ENCODE measurements around the gene HSD17B11.
A peak's percentile ranks its signal among the peaks of the same experiment; 100 is the strongest.
"Not testable (repeated sequence)": the region's sequence is repeated elsewhere in the genome, so short reads cannot be mapped to it uniquely, and the experiment has no call there.

HSD17B11 gene

DNA sequence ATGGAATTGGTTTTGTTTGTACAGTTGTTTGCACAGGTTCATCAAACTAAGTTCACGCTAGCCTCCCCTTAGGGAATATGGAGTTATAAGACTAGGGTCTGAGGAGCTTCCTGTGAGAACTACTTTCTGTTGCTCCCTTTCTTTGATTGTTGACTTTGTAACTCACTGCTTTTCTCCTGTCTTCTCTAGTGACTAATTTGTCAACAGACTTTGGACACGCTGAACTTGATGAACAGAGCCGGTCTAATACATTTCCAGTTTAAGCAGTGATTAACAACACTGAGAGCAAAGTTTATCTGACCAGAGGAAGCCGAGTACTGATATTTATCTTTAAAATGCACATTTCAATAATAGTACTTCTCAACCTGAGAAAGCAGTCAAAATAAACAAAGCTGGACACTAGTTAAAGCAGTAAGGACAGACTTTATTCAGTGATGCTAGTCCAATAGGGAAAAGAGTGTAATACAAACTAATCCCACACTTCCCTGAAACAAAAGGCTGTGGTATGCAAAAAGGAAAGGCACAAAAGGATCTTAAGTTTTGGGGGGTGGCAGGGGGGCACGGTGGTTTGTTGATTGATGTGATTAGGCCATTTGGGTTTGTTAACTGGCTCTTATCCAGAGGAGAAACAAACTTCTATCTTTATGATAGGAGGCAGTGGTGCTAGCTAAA lies 28.7 kb upstream of the HSD17B11 start:
- peaks cover 24% of the 10 kb centered on the region for H3K4me1 Mint-ChIP-seq
- H3K4me3 Mint-ChIP-seq, result no peak overlapping the region
- H3K27ac Mint-ChIP-seq (ENCODE audit: low read depth), result no peak overlapping the region
- H3K36me3 Mint-ChIP-seq (ENCODE audit: insufficient read depth), result peaks cover 13% of the 10 kb centered on the region
- DNase-seq (ENCODE audit: low spot score in 2 of 2) (no peak), ATAC-seq (replicated peaks; ENCODE audit: extremely low read depth, poor library complexity, severe bottlenecking) (no peak)
- peaks cover 15% of the 10 kb centered on the region for H3K27me3 Mint-ChIP-seq
- no peaks in the 10 kb centered on the region for H3K9me3 Mint-ChIP-seq

DNA sequence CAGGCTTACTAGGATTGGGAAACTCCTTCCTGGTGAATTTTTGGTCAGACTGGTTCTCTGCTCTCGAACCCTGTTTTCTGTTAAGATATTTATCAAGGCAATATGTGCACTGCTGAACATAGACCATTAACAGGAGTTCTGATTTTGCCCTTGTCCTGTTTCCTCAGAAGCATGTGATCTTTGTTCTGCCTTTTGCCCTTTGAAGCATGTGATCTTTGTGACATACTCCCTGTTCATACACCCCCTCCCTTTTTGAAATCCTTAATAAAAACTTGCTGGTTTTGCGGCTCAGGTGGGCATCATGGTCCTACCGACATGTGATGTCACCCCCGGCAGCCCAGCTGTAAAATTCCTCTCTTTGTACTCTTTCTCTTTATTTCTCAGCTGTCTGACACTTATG lies 27.4 kb upstream of the HSD17B11 start:
- Mint-ChIP-seq H3K4me1 (peaks cover 15% of the 10 kb centered on the region), H3K27me3 (peaks cover 23% of the 10 kb centered on the region)
- not testable (repeated sequence) for H3K4me3 Mint-ChIP-seq

DNA sequence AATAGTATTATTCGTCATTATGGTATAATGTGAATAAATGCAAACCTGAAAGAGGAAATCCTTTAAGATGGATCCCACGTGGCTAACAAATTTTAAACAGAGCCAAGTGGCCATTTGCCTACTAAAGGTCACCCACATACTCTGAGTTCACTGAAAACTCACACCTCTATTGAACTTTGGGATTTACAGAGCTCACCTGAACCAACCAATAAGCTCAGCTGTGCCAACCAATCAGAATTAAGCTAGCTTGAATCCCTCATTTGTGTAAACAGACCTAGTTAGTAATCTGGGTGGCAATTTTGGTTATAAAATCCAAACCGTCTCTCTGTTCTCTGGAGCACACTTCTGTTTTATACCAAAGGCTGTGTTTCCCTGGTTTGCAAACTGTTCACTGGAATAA lies 26.0 kb upstream of the HSD17B11 start:
- Mint-ChIP-seq H3K27me3 (peaks cover 26% of the 10 kb centered on the region), H3K4me1 (peaks cover 2% of the 10 kb centered on the region), H3K4me3 (no peak overlapping the region), H3K27ac (ENCODE audit: low read depth) (no peak overlapping the region), H3K36me3 (ENCODE audit: insufficient read depth) (peaks cover 4% of the 10 kb centered on the region), H3K9me3 (no peaks in the 10 kb centered on the region)
- no peak for DNase-seq (ENCODE audit: low spot score in 2 of 2)
- no peak for ATAC-seq (replicated peaks; ENCODE audit: extremely low read depth, poor library complexity, severe bottlenecking)

More for the DNA sequence above, 27.4 kb upstream of the HSD17B11 start:
- peaks cover 13% of the 10 kb centered on the region for H3K36me3 Mint-ChIP-seq (ENCODE audit: insufficient read depth)
- not testable (repeated sequence) for ATAC-seq (replicated peaks; ENCODE audit: extremely low read depth, poor library complexity, severe bottlenecking); DNase-seq (ENCODE audit: low spot score in 2 of 2); H3K9me3 Mint-ChIP-seq; H3K27ac Mint-ChIP-seq (ENCODE audit: low read depth)

DNA sequence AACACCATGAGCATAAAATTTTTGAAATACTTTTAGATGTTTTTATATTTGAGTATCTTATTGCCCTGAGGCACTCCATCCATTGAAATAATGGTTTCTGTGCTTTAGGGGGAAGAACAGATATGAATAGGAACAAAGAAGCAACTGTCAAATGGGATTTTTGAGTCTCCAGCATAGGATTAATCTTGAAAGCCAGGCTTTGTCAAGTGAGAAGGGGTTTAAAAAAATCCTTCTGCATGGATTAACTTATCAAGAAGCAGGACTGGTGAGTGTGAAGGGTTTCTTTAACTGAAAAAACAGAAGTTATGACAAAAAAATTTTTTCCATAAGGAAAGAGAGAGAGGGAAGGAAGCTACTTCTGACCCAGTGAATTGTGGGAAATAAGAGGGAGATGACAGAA lies 23.8 kb upstream of the HSD17B11 start:
- H3K27ac Mint-ChIP-seq (ENCODE audit: low read depth), result no peak overlapping the region
- H3K4me3 Mint-ChIP-seq, result no peak overlapping the region
- no peaks in the 10 kb centered on the region for H3K36me3 Mint-ChIP-seq (ENCODE audit: insufficient read depth)
- ATAC-seq (replicated peaks; ENCODE audit: extremely low read depth, poor library complexity, severe bottlenecking) (no peak), DNase-seq (ENCODE audit: low spot score in 2 of 2) (no peak)
- no peaks in the 10 kb centered on the region for H3K4me1 Mint-ChIP-seq
- peaks cover 37% of the 10 kb centered on the region for H3K27me3 Mint-ChIP-seq
- H3K9me3 Mint-ChIP-seq, result no peaks in the 10 kb centered on the region

DNA sequence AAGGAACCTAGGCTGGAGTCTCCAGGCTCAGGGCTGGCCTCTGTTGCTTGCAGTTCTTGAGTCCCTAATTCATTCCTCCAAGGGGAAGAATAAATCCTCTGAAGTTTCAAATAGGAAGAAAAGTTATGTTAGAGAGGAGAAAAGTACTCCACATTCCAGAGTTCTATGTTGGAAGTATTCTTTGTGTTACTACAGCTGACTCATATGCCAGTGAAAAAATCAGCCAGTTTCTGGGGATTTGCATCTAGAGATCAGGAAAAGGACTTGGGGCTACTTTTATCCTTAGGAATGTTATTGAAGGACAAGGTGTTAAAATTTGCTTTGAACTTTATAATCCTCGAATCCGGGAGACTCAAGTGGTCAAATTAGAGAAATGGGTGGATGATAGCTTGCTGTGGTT lies 19.7 kb upstream of the HSD17B11 start:
- H3K36me3 Mint-ChIP-seq (ENCODE audit: insufficient read depth), result no peaks in the 10 kb centered on the region
- DNase-seq (ENCODE audit: low spot score in 2 of 2) (no peak), ATAC-seq (replicated peaks; ENCODE audit: extremely low read depth, poor library complexity, severe bottlenecking) (no peak)
- H3K27me3 Mint-ChIP-seq, result peaks cover 51% of the 10 kb centered on the region
- no peaks in the 10 kb centered on the region for H3K9me3 Mint-ChIP-seq
- no peak overlapping the region for H3K4me3 Mint-ChIP-seq
- H3K4me1 Mint-ChIP-seq, result peaks cover 16% of the 10 kb centered on the region
- no peak overlapping the region for H3K27ac Mint-ChIP-seq (ENCODE audit: low read depth)

DNA sequence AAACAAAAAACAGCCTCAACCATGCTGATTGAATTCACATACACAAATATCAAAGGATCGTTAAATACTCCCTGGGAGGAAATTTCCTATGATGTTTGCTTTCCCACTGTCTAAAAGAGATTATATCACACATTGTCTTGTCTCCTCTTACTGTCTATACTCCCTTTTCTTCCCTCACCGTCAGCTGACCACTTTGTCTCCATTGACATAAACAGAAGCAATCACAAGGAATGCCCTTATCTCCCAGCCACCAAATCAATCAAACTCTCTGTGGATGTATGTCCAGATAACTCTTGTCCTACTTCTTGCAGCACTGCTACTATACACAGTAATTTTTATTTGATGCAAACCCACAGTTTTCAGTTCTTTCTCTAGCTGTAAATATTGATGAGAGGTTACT lies 19.2 kb upstream of the HSD17B11 start:
- Mint-ChIP-seq H3K4me1 (peaks cover 16% of the 10 kb centered on the region), H3K36me3 (ENCODE audit: insufficient read depth) (no peaks in the 10 kb centered on the region), H3K9me3 (no peaks in the 10 kb centered on the region), H3K27ac (ENCODE audit: low read depth) (no peak overlapping the region), H3K27me3 (peaks cover 49% of the 10 kb centered on the region), H3K4me3 (no peak overlapping the region)
- ATAC-seq (replicated peaks; ENCODE audit: extremely low read depth, poor library complexity, severe bottlenecking), result no peak
- DNase-seq (ENCODE audit: low spot score in 2 of 2), result no peak

DNA sequence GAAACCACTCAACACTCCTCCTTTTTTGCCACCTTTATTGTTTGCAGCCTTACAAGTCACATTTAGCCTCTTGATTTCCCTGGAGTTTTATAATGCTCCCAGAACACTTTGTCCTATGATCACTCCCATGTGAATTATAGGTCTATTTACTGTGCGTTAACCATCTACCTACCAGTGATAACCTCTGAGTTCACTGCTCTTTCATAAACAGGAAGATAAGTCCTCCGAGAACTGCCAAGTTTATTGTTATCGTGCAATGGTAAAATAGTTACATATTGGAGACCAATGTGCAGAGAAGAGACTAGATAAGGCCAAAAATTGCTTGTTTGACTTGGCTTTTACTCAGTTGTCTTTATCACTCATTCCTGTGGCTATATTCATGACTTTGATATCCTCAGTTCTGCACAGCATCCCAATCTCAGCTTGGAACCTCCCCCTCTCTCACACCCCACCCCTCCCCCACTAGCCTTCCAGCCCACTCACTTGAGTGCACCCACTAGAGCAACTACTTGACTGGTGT lies 18.5 kb upstream of the HSD17B11 start:
- Mint-ChIP-seq H3K27me3 (peaks cover 43% of the 10 kb centered on the region), H3K4me1 (peaks cover 16% of the 10 kb centered on the region), H3K4me3 (no peak overlapping the region), H3K9me3 (no peaks in the 10 kb centered on the region), H3K27ac (ENCODE audit: low read depth) (no peak overlapping the region), H3K36me3 (ENCODE audit: insufficient read depth) (no peaks in the 10 kb centered on the region)
- ATAC-seq (replicated peaks; ENCODE audit: extremely low read depth, poor library complexity, severe bottlenecking) (no peak), DNase-seq (ENCODE audit: low spot score in 2 of 2) (no peak)

DNA sequence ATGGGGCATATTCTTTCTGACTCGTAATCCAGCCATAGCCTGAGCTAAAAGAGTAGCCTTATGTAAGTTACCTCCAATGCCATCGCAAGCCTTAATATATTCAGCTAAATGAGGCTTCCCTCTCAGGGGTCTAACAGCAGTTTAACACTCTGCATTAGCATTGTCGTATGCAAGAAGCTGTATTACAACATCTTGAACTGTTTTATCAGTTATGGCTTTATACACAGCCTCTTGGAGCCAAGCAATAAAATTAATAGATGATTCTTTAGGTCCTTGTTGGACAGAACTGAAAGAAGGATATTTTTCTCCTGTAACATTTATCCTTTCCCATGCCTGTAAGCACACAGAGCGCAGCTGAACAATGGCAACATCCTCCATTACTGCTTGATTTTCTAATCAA lies 15.9 kb upstream of the HSD17B11 start:
- Mint-ChIP-seq H3K27me3 (peaks cover 35% of the 10 kb centered on the region), H3K4me1 (peaks cover 16% of the 10 kb centered on the region), H3K4me3 (peak overlapping the region; percentile 16)
- ATAC-seq (replicated peaks; ENCODE audit: extremely low read depth, poor library complexity, severe bottlenecking); H3K9me3 Mint-ChIP-seq; H3K36me3 Mint-ChIP-seq (ENCODE audit: insufficient read depth); DNase-seq (ENCODE audit: low spot score in 2 of 2); H3K27ac Mint-ChIP-seq (ENCODE audit: low read depth): not testable (repeated sequence)

DNA sequence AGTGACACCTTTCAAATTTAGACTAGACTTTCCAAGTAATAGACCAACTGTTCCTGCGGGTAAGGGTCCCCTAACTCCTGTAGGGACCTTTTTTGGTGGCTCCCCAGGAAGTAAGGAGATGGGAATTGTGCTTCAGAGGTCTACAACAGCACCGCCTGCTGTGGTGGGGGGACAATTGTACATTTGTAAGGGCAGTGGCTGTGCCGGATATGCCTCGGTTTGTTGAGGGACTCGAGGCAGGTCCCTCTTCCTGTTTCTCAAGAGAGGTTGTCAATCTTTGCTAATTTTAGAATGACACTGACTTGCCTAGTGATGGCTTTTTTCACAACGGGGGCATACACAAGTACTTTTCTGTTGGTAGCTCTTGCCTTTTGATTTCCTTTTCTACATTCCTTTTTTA lies 15.5 kb upstream of the HSD17B11 start:
- no peaks in the 10 kb centered on the region for H3K36me3 Mint-ChIP-seq (ENCODE audit: insufficient read depth)

DNA sequence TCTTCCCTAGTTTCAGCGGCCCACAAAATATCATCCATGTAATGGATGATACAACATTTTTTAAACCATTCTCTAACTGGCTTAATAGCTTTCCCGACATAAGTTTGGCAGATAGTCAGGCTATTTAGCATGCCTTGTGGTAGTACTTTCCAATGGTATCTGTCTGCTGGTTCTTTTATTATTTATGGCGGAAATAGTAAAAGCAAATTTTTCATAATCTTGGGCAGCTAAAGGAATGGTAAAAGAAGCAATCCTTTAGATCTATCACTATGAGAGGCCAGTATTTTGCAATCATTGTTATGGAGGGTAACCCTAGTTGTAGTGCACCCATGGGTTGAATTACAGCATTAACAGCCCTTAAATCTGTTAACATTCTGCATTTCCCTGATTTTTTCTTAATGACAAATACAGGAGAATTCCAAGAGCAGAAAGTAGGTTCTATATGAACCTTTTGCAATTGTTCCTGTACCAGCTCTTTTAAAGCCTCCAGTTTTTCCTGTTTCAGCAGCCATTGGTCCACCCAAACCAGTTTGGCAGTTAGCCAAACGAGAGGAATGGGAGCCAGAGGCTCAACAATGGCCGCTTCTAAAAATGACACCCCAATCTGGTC lies 14.3 kb upstream of the HSD17B11 start:
- H3K36me3 Mint-ChIP-seq (ENCODE audit: insufficient read depth), result no peaks in the 10 kb centered on the region
- no peaks in the 10 kb centered on the region for H3K9me3 Mint-ChIP-seq
- no peak for DNase-seq (ENCODE audit: low spot score in 2 of 2)
- H3K4me1 Mint-ChIP-seq, result peaks cover 16% of the 10 kb centered on the region
- peaks cover 28% of the 10 kb centered on the region for H3K27me3 Mint-ChIP-seq
- no peak overlapping the region for H3K4me3 Mint-ChIP-seq
- no peak for ATAC-seq (replicated peaks; ENCODE audit: extremely low read depth, poor library complexity, severe bottlenecking)
- no peak overlapping the region for H3K27ac Mint-ChIP-seq (ENCODE audit: low read depth)

More for the DNA sequence above, 15.5 kb upstream of the HSD17B11 start:
- Mint-ChIP-seq H3K4me1 (peaks cover 16% of the 10 kb centered on the region), H3K4me3 (peak overlapping the region; percentile 16), H3K27me3 (peaks cover 35% of the 10 kb centered on the region), H3K9me3 (no peaks in the 10 kb centered on the region), H3K27ac (ENCODE audit: low read depth) (no peak overlapping the region)
- no peak for DNase-seq (ENCODE audit: low spot score in 2 of 2)
- ATAC-seq (replicated peaks; ENCODE audit: extremely low read depth, poor library complexity, severe bottlenecking), result peak; percentile 28

DNA sequence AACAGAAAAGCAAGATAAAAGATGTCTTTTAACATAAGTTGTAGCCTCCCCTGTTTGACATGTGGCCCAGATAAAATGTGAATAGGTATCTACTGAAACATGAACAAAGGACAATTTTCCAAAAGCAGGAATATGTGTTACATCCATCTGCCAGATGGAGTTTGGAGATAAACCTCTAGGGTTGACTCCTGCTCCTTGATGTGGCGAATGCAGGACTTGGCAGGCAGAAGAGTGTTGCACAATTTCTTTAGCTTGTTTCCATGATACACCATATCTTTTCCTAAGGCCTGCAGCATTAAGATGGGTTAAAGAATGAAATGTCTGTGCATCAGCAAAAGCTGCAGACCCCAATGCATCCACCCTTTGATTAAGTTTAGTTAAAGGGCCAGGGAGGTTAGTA lies 12.7 kb upstream of the HSD17B11 start:
- ATAC-seq (replicated peaks; ENCODE audit: extremely low read depth, poor library complexity, severe bottlenecking); H3K4me3 Mint-ChIP-seq; DNase-seq (ENCODE audit: low spot score in 2 of 2); H3K9me3 Mint-ChIP-seq; H3K27ac Mint-ChIP-seq (ENCODE audit: low read depth); H3K36me3 Mint-ChIP-seq (ENCODE audit: insufficient read depth): not testable (repeated sequence)
- Mint-ChIP-seq H3K4me1 (peaks cover 16% of the 10 kb centered on the region), H3K27me3 (peaks cover 14% of the 10 kb centered on the region)

DNA sequence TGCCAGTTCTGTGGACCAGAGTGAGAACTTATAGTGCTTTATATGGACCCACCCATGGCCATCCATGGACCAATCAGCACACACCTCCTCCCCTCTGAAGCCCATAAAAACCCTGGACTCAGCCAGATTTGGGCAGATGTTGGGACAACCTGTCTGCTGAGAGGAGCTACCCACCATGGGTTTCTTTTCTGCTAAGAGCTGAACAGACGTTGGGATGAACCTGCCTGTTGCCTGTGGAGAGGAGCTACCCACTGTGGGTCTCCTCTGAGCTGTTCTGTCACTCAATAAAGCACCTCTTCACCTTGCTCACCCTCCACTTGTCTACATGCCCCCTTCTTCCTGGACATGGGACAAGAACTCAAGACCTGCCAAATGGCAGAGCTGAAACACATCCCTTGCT lies 9.0 kb upstream of the HSD17B11 start:
- Mint-ChIP-seq H3K4me1 (no peaks in the 10 kb centered on the region), H3K36me3 (ENCODE audit: insufficient read depth) (peaks cover 3% of the 10 kb centered on the region), H3K27ac (ENCODE audit: low read depth) (no peak overlapping the region), H3K27me3 (no peaks in the 10 kb centered on the region), H3K9me3 (no peaks in the 10 kb centered on the region), H3K4me3 (no peak overlapping the region)
- DNase-seq (ENCODE audit: low spot score in 2 of 2) (no peak), ATAC-seq (replicated peaks; ENCODE audit: extremely low read depth, poor library complexity, severe bottlenecking) (no peak)

DNA sequence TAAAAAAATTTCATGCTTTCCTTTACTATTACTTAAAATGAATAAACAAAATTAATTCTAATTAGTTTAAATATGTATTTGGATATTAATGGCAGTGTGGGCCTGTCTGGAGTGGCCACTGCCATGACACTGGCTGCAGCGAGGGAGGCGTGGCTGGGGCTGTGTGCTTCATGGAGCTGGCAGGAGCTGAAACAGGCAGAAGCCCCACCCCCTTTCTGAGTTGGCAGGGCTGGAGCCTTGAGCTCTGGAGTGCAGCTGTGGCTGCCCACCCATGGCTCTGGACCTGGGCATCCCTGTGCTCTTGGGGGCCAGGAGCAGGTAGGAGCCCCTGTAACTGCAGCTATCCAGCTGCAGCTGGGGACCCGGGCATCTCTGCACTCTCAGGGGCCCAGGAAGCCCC lies 8.2 kb upstream of the HSD17B11 start:
- H3K36me3 Mint-ChIP-seq (ENCODE audit: insufficient read depth), result peaks cover 3% of the 10 kb centered on the region
- no peaks in the 10 kb centered on the region for H3K9me3 Mint-ChIP-seq
- H3K4me3 Mint-ChIP-seq, result no peak overlapping the region
- H3K27me3 Mint-ChIP-seq, result no peaks in the 10 kb centered on the region
- H3K4me1 Mint-ChIP-seq, result no peaks in the 10 kb centered on the region
- DNase-seq (ENCODE audit: low spot score in 2 of 2) (no peak), ATAC-seq (replicated peaks; ENCODE audit: extremely low read depth, poor library complexity, severe bottlenecking) (no peak)
- H3K27ac Mint-ChIP-seq (ENCODE audit: low read depth), result no peak overlapping the region

Data from central memory CD8-positive, alpha-beta T cell (primary cell).